Measurements from ENCODE around the gene FGR. TPM values are rescaled to one million over a fixed set of nuclear protein-coding genes. Genes with fewer than 3 reads are reported as not detected.

The FGR gene
- total and polyA plus RNA-seq, 2 experiments from 2014 or later = 0.53 to 0.56 TPM

- no peak for TF ChIP-seq ZNF462 (CRISPR knock-in tag; IDR thresholded peaks at IDR 0.05)
- TF ChIP-seq REST (IDR thresholded peaks at IDR 0.05; ENCODE audit: unreplicated experiment) = no peak
- TF ChIP-seq EZH2 (IDR thresholded peaks at IDR 0.05; ENCODE audit: low read depth, unreplicated experiment) = no peak
- TF ChIP-seq JUNB (IDR thresholded peaks at IDR 0.05; ENCODE audit: unreplicated experiment) = no peak
- no peak for TF ChIP-seq EZH2phosphoT487 (IDR thresholded peaks at IDR 0.05; ENCODE audit: unreplicated experiment)
- TF ChIP-seq ETS1 (IDR thresholded peaks at IDR 0.05) = no peak
- no peak for TF ChIP-seq POLR2AphosphoS5 (IDR thresholded peaks at IDR 0.05; ENCODE audit: low read depth)
These were observed 57.3 kb downstream of the FGR start (continued) for GRCh38 chr1:27577504-27578188.

All from GM23338 (cell line).